Fibroblast of skin of right quadriceps (primary cell): ENCODE measurements around the gene MTUS2.

ENCODE experiments used
- DNase-seq: peaks from one replicate; pipeline ENCODE4 v3.0.0-alpha.2; 2013

Gene MTUS2

GRCh38 chr13:29459813-29460355 is 639.7 kb downstream of the MTUS2 start:
- no peak for DNase-seq

- DNase-seq, result no peak
Measured at GRCh38 chr13:29464105-29464679, 644.1 kb downstream of the MTUS2 start.

GRCh38 chr13:29465741-29466293 is 645.7 kb downstream of the MTUS2 start:
- DNase-seq, result peak; percentile 77

- no peak for DNase-seq
Measured at GRCh38 chr13:29471551-29471950, 651.4 kb downstream of the MTUS2 start.

- peak; percentile 54 for DNase-seq
Measured at GRCh38 chr13:29472332-29472961, 652.3 kb downstream of the MTUS2 start.

GRCh38 chr13:29473166-29473565 is 653.0 kb downstream of the MTUS2 start:
- no peak for DNase-seq

GRCh38 chr13:29474991-29475390 is 654.9 kb downstream of the MTUS2 start:
- DNase-seq, result peak; percentile 92

- no peak for DNase-seq
Measured at GRCh38 chr13:29476046-29476445, 655.9 kb downstream of the MTUS2 start.

GRCh38 chr13:29479716-29480492 is 659.8 kb downstream of the MTUS2 start:
- no peak for DNase-seq

GRCh38 chr13:29480893-29481525 is 660.9 kb downstream of the MTUS2 start:
- no peak for DNase-seq

GRCh38 chr13:29481603-29482002 is 661.5 kb downstream of the MTUS2 start:
- DNase-seq, result no peak

GRCh38 chr13:29482504-29482903 is 662.4 kb downstream of the MTUS2 start:
- DNase-seq, result no peak

- DNase-seq, result no peak
Measured at GRCh38 chr13:29483211-29483610, 663.1 kb downstream of the MTUS2 start.

GRCh38 chr13:29483623-29484022 is 663.5 kb downstream of the MTUS2 start:
- no peak for DNase-seq

GRCh38 chr13:29484236-29484635 is 664.1 kb downstream of the MTUS2 start:
- DNase-seq, result no peak

GRCh38 chr13:29484796-29485195 is 664.7 kb downstream of the MTUS2 start:
- no peak for DNase-seq

GRCh38 chr13:29486551-29486950 is 666.4 kb downstream of the MTUS2 start:
- DNase-seq, result no peak

GRCh38 chr13:29487466-29488454 is 667.6 kb downstream of the MTUS2 start:
- no peak for DNase-seq

- no peak for DNase-seq
Measured at GRCh38 chr13:29489650-29490560, 669.8 kb downstream of the MTUS2 start.

- no peak for DNase-seq
Measured at GRCh38 chr13:29490561-29490885, 670.4 kb downstream of the MTUS2 start.

- DNase-seq, result no peak
Measured at GRCh38 chr13:29491248-29491647, 671.1 kb downstream of the MTUS2 start.
